ENCODE data around the gene TOX2. TPM values are rescaled to one million over a fixed set of nuclear protein-coding genes. Genes with fewer than 3 reads are reported as not detected.
A peak's percentile ranks its signal among the peaks of the same experiment; 100 is the strongest.

The TOX2 gene
- total and polyA plus RNA-seq, 5 donors from 2014 or later = 2.0 to 9.2 (median 3.4) TPM

GRCh38 chr20:44080646-44081267 is 166.1 kb downstream of the TOX2 start:
- no peaks in the 10 kb centered on the region for H3K9me3 Mint-ChIP-seq
- peak overlapping the region in 2 of 3 donors; percentile 86 to 89 for H3K27ac Mint-ChIP-seq
- Histone ChIP-seq H3K4me3 (ENCODE audit: low read depth, low read length) (no peak overlapping the region), H3K36me3 (ENCODE audit: control insufficient read depth, insufficient read depth, low read length) (no peaks in the 10 kb centered on the region), H3K4me1 (ENCODE audit: control insufficient read depth, insufficient read depth, low read length, poor library complexity, severe bottlenecking) (no peaks in the 10 kb centered on the region), H3K27me3 (ENCODE audit: control insufficient read depth, insufficient read depth, low read length) (no peaks in the 10 kb centered on the region), H3K27ac (ENCODE audit: insufficient read depth, low read length, poor library complexity, severe bottlenecking) (no peak overlapping the region), H3K9me3 (ENCODE audit: control insufficient read depth in 2 of 2, low read length in 2 of 2) (no peaks in the 10 kb centered on the region)
- H3K4me3 Mint-ChIP-seq = no peak overlapping the region
- no peaks in the 10 kb centered on the region for H3K36me3 Mint-ChIP-seq
- H3K27me3 Mint-ChIP-seq = no peaks in the 10 kb centered on the region
- H3K4me1 Mint-ChIP-seq = peaks cover 0 to 16% (median 12%) of the 10 kb centered on the region in 4 donors
- ATAC-seq (ENCODE audit: low read depth in 2 of 2) (peak; percentile 94 to 95), DNase-seq (peak; percentile 65 to 85 (median 82))

- Histone ChIP-seq H3K4me3 (ENCODE audit: low read depth, low read length) (no peak overlapping the region), H3K9me3 (ENCODE audit: control insufficient read depth in 2 of 2, low read length in 2 of 2) (no peaks in the 10 kb centered on the region), H3K27ac (ENCODE audit: insufficient read depth, low read length, poor library complexity, severe bottlenecking) (no peak overlapping the region), H3K27me3 (ENCODE audit: control insufficient read depth, insufficient read depth, low read length) (no peaks in the 10 kb centered on the region), H3K4me1 (ENCODE audit: control insufficient read depth, insufficient read depth, low read length, poor library complexity, severe bottlenecking) (no peaks in the 10 kb centered on the region), H3K36me3 (ENCODE audit: control insufficient read depth, insufficient read depth, low read length) (no peaks in the 10 kb centered on the region)
- ATAC-seq (ENCODE audit: low read depth in 2 of 2) (no peak), DNase-seq (no peak)
- Mint-ChIP-seq H3K36me3 (no peaks in the 10 kb centered on the region), H3K9me3 (no peaks in the 10 kb centered on the region), H3K27ac (no peak overlapping the region), H3K27me3 (no peaks in the 10 kb centered on the region), H3K4me3 (no peak overlapping the region), H3K4me1 (peaks cover 0 to 15% (median 12%) of the 10 kb centered on the region in 4 donors)
Measured at GRCh38 chr20:44081476-44081875, 166.8 kb downstream of the TOX2 start.

- Histone ChIP-seq H3K4me3 (ENCODE audit: low read depth, low read length) (no peak overlapping the region), H3K27me3 (ENCODE audit: control insufficient read depth, insufficient read depth, low read length) (no peaks in the 10 kb centered on the region), H3K27ac (ENCODE audit: insufficient read depth, low read length, poor library complexity, severe bottlenecking) (no peak overlapping the region), H3K4me1 (ENCODE audit: control insufficient read depth, insufficient read depth, low read length, poor library complexity, severe bottlenecking) (no peaks in the 10 kb centered on the region), H3K36me3 (ENCODE audit: control insufficient read depth, insufficient read depth, low read length) (no peaks in the 10 kb centered on the region), H3K9me3 (ENCODE audit: control insufficient read depth in 2 of 2, low read length in 2 of 2) (no peaks in the 10 kb centered on the region)
- peaks cover 0 to 15% (median 12%) of the 10 kb centered on the region in 4 donors for H3K4me1 Mint-ChIP-seq
- peaks cover under 1% of the 10 kb centered on the region for H3K27me3 Mint-ChIP-seq
- H3K9me3 Mint-ChIP-seq = no peaks in the 10 kb centered on the region
- no peak for ATAC-seq (ENCODE audit: low read depth in 2 of 2)
- peak overlapping the region in 1 of 3 donors; percentile 42 for H3K27ac Mint-ChIP-seq
- DNase-seq = no peak
- H3K36me3 Mint-ChIP-seq = no peaks in the 10 kb centered on the region
- no peak overlapping the region for H3K4me3 Mint-ChIP-seq
Measured at GRCh38 chr20:44081888-44082287, 167.2 kb downstream of the TOX2 start.

- H3K27ac Mint-ChIP-seq = peak overlapping the region in 2 of 3 donors; percentile 2 to 17
- H3K36me3 Mint-ChIP-seq = no peaks in the 10 kb centered on the region
- no peak overlapping the region for H3K4me3 Mint-ChIP-seq
- ATAC-seq (ENCODE audit: low read depth in 2 of 2) (no peak), DNase-seq (no peak)
- Histone ChIP-seq H3K9me3 (ENCODE audit: control insufficient read depth in 2 of 2, low read length in 2 of 2) (no peaks in the 10 kb centered on the region), H3K4me3 (ENCODE audit: low read depth, low read length) (no peak overlapping the region), H3K4me1 (ENCODE audit: control insufficient read depth, insufficient read depth, low read length, poor library complexity, severe bottlenecking) (no peaks in the 10 kb centered on the region), H3K27me3 (ENCODE audit: control insufficient read depth, insufficient read depth, low read length) (no peaks in the 10 kb centered on the region), H3K36me3 (ENCODE audit: control insufficient read depth, insufficient read depth, low read length) (no peaks in the 10 kb centered on the region), H3K27ac (ENCODE audit: insufficient read depth, low read length, poor library complexity, severe bottlenecking) (no peak overlapping the region)
- peaks cover 0 to 11% (median 9%) of the 10 kb centered on the region in 4 donors for H3K4me1 Mint-ChIP-seq
- H3K27me3 Mint-ChIP-seq = peaks cover 4% of the 10 kb centered on the region
- H3K9me3 Mint-ChIP-seq = no peaks in the 10 kb centered on the region
Measured at GRCh38 chr20:44083220-44083933, 168.7 kb downstream of the TOX2 start.

- no peaks in the 10 kb centered on the region for H3K36me3 ChIP-seq (ENCODE audit: control insufficient read depth, insufficient read depth, low read length)
- no peak overlapping the region for H3K4me3 Mint-ChIP-seq
- H3K4me1 Mint-ChIP-seq = peaks cover 0 to 8% (median 6%) of the 10 kb centered on the region in 4 donors
- no peak overlapping the region for H3K4me3 ChIP-seq (ENCODE audit: low read depth, low read length)
- peaks cover 4% of the 10 kb centered on the region for H3K27me3 Mint-ChIP-seq
- no peaks in the 10 kb centered on the region for H3K4me1 ChIP-seq (ENCODE audit: control insufficient read depth, insufficient read depth, low read length, poor library complexity, severe bottlenecking)
- no peak for ATAC-seq (ENCODE audit: low read depth in 2 of 2)
- H3K9me3 ChIP-seq (ENCODE audit: control insufficient read depth in 2 of 2, low read length in 2 of 2) = no peaks in the 10 kb centered on the region
- no peaks in the 10 kb centered on the region for H3K27me3 ChIP-seq (ENCODE audit: control insufficient read depth, insufficient read depth, low read length)
- no peak for DNase-seq
- no peaks in the 10 kb centered on the region for H3K9me3 Mint-ChIP-seq
- H3K27ac ChIP-seq (ENCODE audit: insufficient read depth, low read length, poor library complexity, severe bottlenecking) = no peak overlapping the region
- H3K36me3 Mint-ChIP-seq = no peaks in the 10 kb centered on the region
- H3K27ac Mint-ChIP-seq = no peak overlapping the region
Measured at GRCh38 chr20:44084439-44084838, 169.8 kb downstream of the TOX2 start.

GRCh38 chr20:44084891-44085290 is 170.2 kb downstream of the TOX2 start:
- no peaks in the 10 kb centered on the region for H3K36me3 Mint-ChIP-seq

GRCh38 chr20:44085616-44086434 is 171.2 kb downstream of the TOX2 start:
- Histone ChIP-seq H3K4me3 (ENCODE audit: low read depth, low read length) (no peak overlapping the region), H3K27me3 (ENCODE audit: control insufficient read depth, insufficient read depth, low read length) (no peaks in the 10 kb centered on the region), H3K4me1 (ENCODE audit: control insufficient read depth, insufficient read depth, low read length, poor library complexity, severe bottlenecking) (no peaks in the 10 kb centered on the region), H3K9me3 (ENCODE audit: control insufficient read depth in 2 of 2, low read length in 2 of 2) (no peaks in the 10 kb centered on the region), H3K27ac (ENCODE audit: insufficient read depth, low read length, poor library complexity, severe bottlenecking) (no peak overlapping the region), H3K36me3 (ENCODE audit: control insufficient read depth, insufficient read depth, low read length) (no peaks in the 10 kb centered on the region)
- Mint-ChIP-seq H3K27ac (no peak overlapping the region), H3K9me3 (no peaks in the 10 kb centered on the region), H3K36me3 (no peaks in the 10 kb centered on the region), H3K4me3 (no peak overlapping the region), H3K4me1 (peaks cover 0 to 2% (median 0%) of the 10 kb centered on the region in 4 donors), H3K27me3 (peaks cover 4% of the 10 kb centered on the region)
- no peak for DNase-seq
- ATAC-seq (ENCODE audit: low read depth in 2 of 2) = no peak

More at GRCh38 chr20:44084891-44085290, 170.2 kb downstream of the TOX2 start:
- Histone ChIP-seq H3K27me3 (ENCODE audit: control insufficient read depth, insufficient read depth, low read length) (no peaks in the 10 kb centered on the region), H3K9me3 (ENCODE audit: control insufficient read depth in 2 of 2, low read length in 2 of 2) (no peaks in the 10 kb centered on the region), H3K36me3 (ENCODE audit: control insufficient read depth, insufficient read depth, low read length) (no peaks in the 10 kb centered on the region), H3K4me1 (ENCODE audit: control insufficient read depth, insufficient read depth, low read length, poor library complexity, severe bottlenecking) (no peaks in the 10 kb centered on the region), H3K27ac (ENCODE audit: insufficient read depth, low read length, poor library complexity, severe bottlenecking) (no peak overlapping the region), H3K4me3 (ENCODE audit: low read depth, low read length) (no peak overlapping the region)
- DNase-seq (no peak), ATAC-seq (ENCODE audit: low read depth in 2 of 2) (no peak)
- H3K9me3 Mint-ChIP-seq = no peaks in the 10 kb centered on the region
- no peak overlapping the region for H3K4me3 Mint-ChIP-seq
- peaks cover 4% of the 10 kb centered on the region for H3K27me3 Mint-ChIP-seq
- H3K27ac Mint-ChIP-seq = no peak overlapping the region
- peaks cover 0 to 8% (median 6%) of the 10 kb centered on the region in 4 donors for H3K4me1 Mint-ChIP-seq
